Heart right ventricle (tissue), 16 donors: ENCODE measurements around the gene NPR1. TPM values are rescaled to one million over a fixed set of nuclear protein-coding genes. Genes with fewer than 3 reads are reported as not detected.
"Not testable (repeated sequence)": the region's sequence is repeated elsewhere in the genome, so short reads cannot be mapped to it uniquely, and the experiment has no call there.

Experiments used
- ATAC-seq, 8 donors: fragments of 200-7000 bp; cut with Tn5 transposase; one replicate each; pipeline ENCODE4 v1.9.1; 2020; ENCODE audit warnings: mild to moderate bottlenecking in 8 of 8, moderate library complexity in 8 of 8, moderate number of reproducible peaks in 1 of 8
- DNase-seq, 2 donors: peaks; one replicate each; pipeline ENCODE4 v3.0.0-alpha.2; 2020
- H3K27ac ChIP-seq, 10 donors: fragments of 200-600 bp; sonication (generic) in 2 of 10; one replicate each; pipeline versions ENCODE4 v1.5.0 to v1.8.0; 2020 to 2022; ENCODE audit warnings: mild to moderate bottlenecking in 3 of 10
- H3K27me3 ChIP-seq, 7 donors: fragments of 200-600 bp; one replicate each; pipeline ENCODE4 v1.8.0; 2021 to 2022; ENCODE audit warnings: mild to moderate bottlenecking in 2 of 7
- H3K36me3 ChIP-seq, 9 donors: fragments of 200-600 bp; sonication (generic) in 1 of 9; one replicate each; pipeline versions ENCODE4 v1.5.0 to v1.8.0; 2020 to 2022; ENCODE audit warnings: mild to moderate bottlenecking in 2 of 9
- H3K4me1 ChIP-seq, 9 donors: fragments of 200-600 bp; sonication (generic) in 1 of 9; one replicate each; pipeline versions ENCODE4 v1.5.0 to v1.8.0; 2020 to 2022; ENCODE audit warnings: mild to moderate bottlenecking in 4 of 9
- H3K4me3 ChIP-seq, 10 donors: fragments of 200-600 bp; sonication (generic) in 2 of 10; one replicate each; pipeline versions ENCODE4 v1.5.0 to v1.8.0; 2020 to 2022; ENCODE audit warnings: mild to moderate bottlenecking in 7 of 10, moderate library complexity in 2 of 10
- H3K9me3 ChIP-seq, 11 donors: fragments of 200-600 bp in 10 of 11; sonication (generic) in 2 of 11; one replicate each; pipeline versions ENCODE4 v1.5.0 to v1.8.0; 2013 to 2022; ENCODE audit warnings: mild to moderate bottlenecking in 2 of 11, control low read depth in 1 of 11, moderate library complexity in 1 of 11
- CTCF ChIP-seq, 9 donors: fragments of 200-600 bp; sonication (generic) in 2 of 9; IDR thresholded peaks; one replicate each; pipeline versions ENCODE4 v1.5.0 to v1.8.0; 2021 to 2022; ENCODE audit warnings: antibody characterized with exemption in 9 of 9, mild to moderate bottlenecking in 5 of 9, moderate library complexity in 1 of 9
- WGBS, 2 donors: extraction: QIAGEN DNeasy Blood & Tissue Kit; methylation state at CpG; one replicate each; pipeline ENCODE4 v1.1.7; 2013; ENCODE audit warnings: inconsistent platforms in 1 of 2; 5-methylcytosine and 5-hydroxymethylcytosine counted together
- intact Hi-C, 10 donors: fragments of 100-400 bp; cut with DNase I; formaldehyde crosslinking; loops; one replicate each; pipeline versions ENCODE4 v1.11.1 to v1.14.2; 2022
- polyA plus RNA-seq, 2 donors: library from polyadenylated mRNA; stranded (reverse); fragments of 200-250 nt; gene quantifications; one replicate each; pipeline ENCODE4 v1.2.3, GENCODE V29; 2013
- total RNA-seq, 10 donors: library from RNA; stranded (reverse); fragmentation: NEBNext Ultra II Directional in 3 of 10; extraction: Animal tissue kit (Norgen Biotek cat#: 25700) in 3 of 10; gene quantifications; one replicate each; pipeline versions ENCODE4 v1.2.1 to v1.2.4, GENCODE V29; 2021 to 2023
- donor health status: Arrhythmogenic right ventricular cardiomyopathy.
- donor health status: ischemic (EF 13 %, LVEDD 7.1; RV severe dilation, severe dysfunction).
- donor health status: healthy with polysubstance abuse.
- donor health status: DM: no; HTN: yes; CAD: no.
- donor health status: DM: no; HTN: no; CAD: no.
- donor health status: ischemic (EF 25% LVEDD 6.9; RV normal size, moderate dysfunction).
- donor health status: ischemic (EF 25% LVEDD 5.7; RV mildly dilated, moderate dysfunction).
- donor health status: healthy.
- donor health status: DM: yes; HTN: yes; CAD: no.
- donor health status: Ischemic cardiomyopathy.
- donor health status: ischemic (EF 35%, LVEDD 5.7; RV mildly dilated, moderate dysfunction).
- donor health status: nonischemic (EF 11% LVEDD 7.7; RV severe dilation, severe dysfunction).
- donor health status: DM: yes; HTN: yes; CAD: no.
- donor health status: PGD.
- donor health status: ischemic (EF 29% LVEDD 5.4; RV normal size, mild dysfunction).
- donor health status: nonischemic (EF 23%, LVEDD 6.1; RV moderate dilation, normal function).

Gene NPR1
- total and polyA plus RNA-seq, 12 donors: 8.0 to 29.0 (median 10.9) TPM

GRCh38 chr1:153662269-153662668 lies 16.2 kb upstream of the NPR1 start:
- DNase-seq (no peak), ATAC-seq (no peak)
- intact Hi-C loops: loop anchor here in 2 of 10 donors (10.0 kb wide), 1 partner anchor 87 kb away; no protein-coding TSS in a partner anchor

GRCh38 chr1:153663211-153663610 lies 15.3 kb upstream of the NPR1 start:
- H3K9me3 ChIP-seq: no peaks in the 10 kb centered on the region
- no peak for ATAC-seq
- TF ChIP-seq CTCF (IDR thresholded peaks at IDR 0.05): no peak
- DNase-seq: no peak
- WGBS, 2 donors: 82 to 92% methylated on average over 5 of the region's 5 CpGs
- H3K36me3 ChIP-seq: peaks cover 13 to 86% (median 83%) of the 10 kb centered on the region in 9 donors
- peaks cover 4 to 17% (median 11%) of the 10 kb centered on the region in 9 donors for H3K4me1 ChIP-seq
- H3K27me3 ChIP-seq: no peaks in the 10 kb centered on the region
- H3K4me3 ChIP-seq: no peak overlapping the region
- H3K27ac ChIP-seq: no peak overlapping the region
- intact Hi-C loops: loop anchor here in 2 of 10 donors (10.0 kb wide), 1 partner anchor 88 kb away; no protein-coding TSS in a partner anchor

More at GRCh38 chr1:153662269-153662668, 16.2 kb upstream of the NPR1 start:
- Histone ChIP-seq H3K9me3 (no peaks in the 10 kb centered on the region), H3K27ac (no peak overlapping the region), H3K4me1 (peaks cover 0 to 20% (median 11%) of the 10 kb centered on the region in 9 donors), H3K27me3 (no peaks in the 10 kb centered on the region), H3K36me3 (peaks cover 12 to 76% (median 73%) of the 10 kb centered on the region in 9 donors), H3K4me3 (no peak overlapping the region)
- WGBS, 2 donors: 59 to 64% methylated on average over 2 of the region's 2 CpGs
- TF ChIP-seq CTCF (IDR thresholded peaks at IDR 0.05): no peak

DNA sequence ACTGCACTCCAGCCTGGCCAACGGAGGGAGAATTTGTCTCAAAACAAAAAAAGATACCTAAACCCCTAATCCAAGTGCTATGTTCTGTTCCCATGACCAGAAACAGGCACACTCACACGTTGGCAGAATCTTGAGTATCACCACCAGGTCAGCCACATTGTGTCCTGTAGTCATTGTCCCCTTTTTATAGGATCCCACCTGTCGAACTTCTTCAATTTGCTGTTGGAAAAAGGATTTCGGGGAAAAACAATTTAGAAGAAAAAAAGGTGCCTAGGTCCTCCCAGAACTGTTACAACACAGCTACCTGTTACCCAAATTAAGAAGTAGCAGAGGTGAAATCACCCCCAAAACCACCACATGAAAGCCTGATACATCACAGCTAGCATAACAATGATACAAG lies 11.0 kb upstream of the NPR1 start:
- ATAC-seq (no peak), DNase-seq (no peak)
- no peak for TF ChIP-seq CTCF (IDR thresholded peaks at IDR 0.05)
- H3K4me1 ChIP-seq: peaks cover 0 to 30% (median 19%) of the 10 kb centered on the region in 9 donors
- WGBS, 2 donors: 85 to 93% methylated on average over 4 of the region's 4 CpGs
- peaks cover 13 to 74% (median 68%) of the 10 kb centered on the region in 9 donors for H3K36me3 ChIP-seq
- no peaks in the 10 kb centered on the region for H3K9me3 ChIP-seq
- no peak overlapping the region for H3K27ac ChIP-seq
- intact Hi-C loops: loop anchor here in 2 of 10 donors (5.0 to 10.0 kb wide), 2 partner anchors 35 to 93 kb away; partner anchors contain the start of gene CHTOP (in 1 of the 2)
- no peak overlapping the region for H3K4me3 ChIP-seq
- no peaks in the 10 kb centered on the region for H3K27me3 ChIP-seq

DNA sequence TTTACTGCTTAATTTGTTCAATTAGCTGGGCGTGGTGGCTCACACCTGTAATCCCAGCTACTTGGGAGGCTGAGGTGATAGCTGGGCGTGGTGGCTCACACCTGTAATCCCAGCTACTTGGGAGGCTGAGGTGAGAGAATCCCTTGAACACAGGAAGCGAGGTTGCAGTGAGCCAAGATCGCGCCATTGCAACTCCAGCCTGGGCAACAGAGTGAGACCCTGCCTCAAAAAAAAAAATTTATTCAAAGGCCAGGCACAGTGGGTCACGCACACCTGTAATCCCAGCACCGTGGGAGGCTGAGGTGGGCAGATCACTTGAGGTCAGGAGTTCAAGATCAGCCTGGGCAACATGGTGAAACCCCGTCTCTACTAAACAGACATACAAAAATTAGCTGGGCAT lies 9.8 kb upstream of the NPR1 start:
- intact Hi-C loops: loop anchor here in 2 of 10 donors (5.0 to 10.0 kb wide), 2 partner anchors 36 to 94 kb away; partner anchors contain the start of gene CHTOP (in 1 of the 2)
- Histone ChIP-seq H3K4me1 (peaks cover 0 to 30% (median 19%) of the 10 kb centered on the region in 9 donors), H3K36me3 (peaks cover 12 to 62% (median 55%) of the 10 kb centered on the region in 9 donors)
- not testable (repeated sequence) for ATAC-seq, H3K27me3 ChIP-seq, H3K27ac ChIP-seq, H3K9me3 ChIP-seq, H3K4me3 ChIP-seq, DNase-seq
- WGBS, 2 donors: 97% methylated on average over 8 of the region's 8 CpGs

GRCh38 chr1:153669606-153670005 lies 8.9 kb upstream of the NPR1 start:
- Histone ChIP-seq H3K4me3 (peak overlapping the region; percentile 55 to 98 (median 80)), H3K9me3 (no peaks in the 10 kb centered on the region), H3K4me1 (peaks cover 0 to 30% (median 19%) of the 10 kb centered on the region in 9 donors), H3K27ac (peak overlapping the region in 2 of 10 donors; percentile 89 to 92), H3K27me3 (no peaks in the 10 kb centered on the region), H3K36me3 (peaks cover 6 to 53% (median 46%) of the 10 kb centered on the region in 9 donors)
- intact Hi-C loops: loop anchor here in 7 of 10 donors (2.0 to 10.0 kb wide), 7 partner anchors 35 to 318 kb away; partner anchors contain the start of genes RAB13 (in 3 of the 7), CHTOP (in 2 of the 7), S100A1 (in 1 of the 7) and S100A13 (in 1 of the 7)
- DNase-seq (no peak), ATAC-seq (no peak)
- no peak for TF ChIP-seq CTCF (IDR thresholded peaks at IDR 0.05)
- WGBS, 2 donors: 80 to 81% methylated on average over 6 of the region's 6 CpGs
